ENCODE results near the gene FNDC3B. TPM values are rescaled to one million over a fixed set of nuclear protein-coding genes. Genes with fewer than 3 reads are reported as not detected.
A peak's percentile ranks its signal among the peaks of the same experiment; 100 is the strongest.

The FNDC3B gene
- total and polyA plus RNA-seq, 9 of the 15 experiments (the other 6 are each of a cell fraction or from before 2014, with no cell fraction given): 7.0 to 35.8 (median 16.2) TPM

- peak; percentile 44 for FAIRE-seq
- peaks cover 20% of the 10 kb centered on the region; the same call in 2 of the 3 replicates for H3K36me3 ChIP-seq (ENCODE audit: control insufficient read depth, insufficient read depth, low read length)
- H3K9me3 ChIP-seq (replicated peaks; ENCODE audit: control insufficient read depth, insufficient read depth, low read depth, low read length): no peaks in the 10 kb centered on the region
- H3K79me2 ChIP-seq (ENCODE audit: control insufficient read depth, insufficient read depth, low read length): peaks cover 100% of the 10 kb centered on the region
- peak overlapping the region; percentile 4; the same call in 1 of the 2 replicates for H3K4me2 ChIP-seq (ENCODE audit: insufficient read depth, low read length)
- no peak overlapping the region for H3K9ac ChIP-seq (ENCODE audit: insufficient read depth in 1 of 2, low read depth in 2 of 2, low read length in 2 of 2)
- POLR2A ChIA-PET: interaction anchor here (1.0 to 1.8 kb wide), 5 partner anchors 10 to 27 kb away, joined by 3 to 5 read pairs (median 4); no protein-coding TSS in a partner anchor
- no peaks in the 10 kb centered on the region for H3K9me1 ChIP-seq (ENCODE audit: control insufficient read depth, insufficient read depth, low read length)
- H3K27me3 ChIP-seq (ENCODE audit: control insufficient read depth in 2 of 2, insufficient read depth in 2 of 2, low read length in 2 of 2): no peaks in the 10 kb centered on the region
- peaks cover 7 to 60% of the 10 kb centered on the region in 2 experiments for H3K4me1 ChIP-seq (replicated peaks in 1 of 2; ENCODE audit: control insufficient read depth in 2 of 2, insufficient read depth in 2 of 2, low read length in 2 of 2)
- H3K27ac ChIP-seq (ENCODE audit: extremely low read depth, low read depth, low read length): peak overlapping the region; percentile 39; the same call in 1 of the 3 replicates
- in situ Hi-C loops (cut with MboI) (no loop called here), intact Hi-C loops (cut with micrococcal nuclease) (loop anchor here (2.0 kb wide), 1 partner anchor 59 kb away; no protein-coding TSS in a partner anchor)
- H3K4me3 ChIP-seq: no peak overlapping the region
- no TSS peak for BruUV-seq (replicated peaks)
- ATAC-seq: peak; percentile 56
- H2AFZ ChIP-seq (ENCODE audit: low read depth, low read length): no peak overlapping the region
- CTCF ChIA-PET (ENCODE audit: low intra/inter-chr PET ratio): no interaction called here
- DNase-seq (ENCODE audit: extremely low read depth in 1 of 4, low spot score in 3 of 4): peak in 2 of 4 experiments; percentile 51 to 55
- WGBS (ENCODE audit: insufficient coverage, low coverage, missing lambda C conversion rate): 38% methylated on average over 8 of the region's 8 CpGs
- 0 out of 2 replicates have a peak, but pooled peaks cover 3% of the 10 kb centered on the region for H4K20me1 ChIP-seq (replicated peaks; ENCODE audit: control insufficient read depth, insufficient read depth, low read length)
- peak in 1 of 2 experiments; percentile 0; a peak in 1 of 4 replicates for TF ChIP-seq ZNF639 (CRISPR knock-in tag; conservative IDR thresholded peaks at IDR 0.05 in 1 of 2, IDR thresholded peaks at IDR 0.05 in 1 of 2)
- TF ChIP-seq HMBOX1 (IDR thresholded peaks at IDR 0.05): peak; percentile 64; the same call in 1 of the 2 replicates
- no peak for TF ChIP-seq ILF3 (IDR thresholded peaks at IDR 0.05; ENCODE audit: borderline replicate concordance)
- no peak for TF ChIP-seq ZMIZ1 (IDR thresholded peaks at IDR 0.05; ENCODE audit: low read depth in 2 of 2, low read length in 2 of 2)
- no peak for TF ChIP-seq TRIM24 (IDR thresholded peaks at IDR 0.05)
- 0 out of 4 replicates have a peak, but pooled peaks of 1 of the 2 experiments have one; percentile 14 for TF ChIP-seq RAD21 (CRISPR knock-in tag; conservative IDR thresholded peaks at IDR 0.05 in 1 of 2, IDR thresholded peaks at IDR 0.05 in 1 of 2)
- no peak for TF ChIP-seq HDAC6 (IDR thresholded peaks at IDR 0.05; ENCODE audit: low read depth, low read length)
- peak; percentile 15; the same call in 1 of the 2 replicates for TF ChIP-seq VEZF1 (CRISPR knock-in tag; IDR thresholded peaks at IDR 0.05)
- peak; percentile 26; the same call in 1 of the 2 replicates for TF ChIP-seq POLR2H (tag; IDR thresholded peaks at IDR 0.05; ENCODE audit: low read depth)
These were observed 32.5 kb downstream of the FNDC3B start for GRCh38 chr3:172071780-172072330.
